CD1c-positive myeloid dendritic cell (primary cell): ENCODE measurements around the gene MTR.

Experiments used
- DNase-seq: peaks from one replicate; pipeline ENCODE4 v3.0.0-alpha.2; 2016; ENCODE audit errors: extremely low spot score

The MTR gene

GRCh38 chr1:236952246-236953003 lies 157.3 kb downstream of the MTR start:
- DNase-seq, result no peak

DNA sequence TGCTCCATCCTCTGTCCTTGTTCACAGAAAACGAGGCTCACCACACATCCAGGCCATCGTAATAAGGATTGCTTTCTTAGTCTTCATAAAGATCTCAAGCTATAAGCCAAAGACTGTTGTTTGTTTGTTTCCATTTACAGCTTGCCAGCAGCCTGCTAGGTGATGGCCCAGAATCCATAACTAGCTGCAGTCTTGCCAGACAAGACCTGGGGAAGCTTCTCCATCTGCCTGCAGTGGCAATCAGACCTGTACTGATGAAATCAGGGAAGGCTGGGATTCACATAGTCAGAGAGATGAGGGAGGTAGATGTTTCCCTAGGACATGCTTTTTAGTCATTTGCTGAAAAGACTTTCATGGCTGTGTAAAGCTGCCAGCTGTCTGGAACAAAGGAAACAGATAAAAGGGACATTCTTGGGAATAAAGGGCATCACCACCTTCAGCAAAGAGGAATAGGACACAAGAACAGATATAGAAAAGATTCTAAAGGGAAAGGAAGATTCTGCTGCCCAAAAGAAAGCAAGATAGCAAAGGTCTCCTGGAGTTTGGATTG lies 158.1 kb downstream of the MTR start:
- no peak for DNase-seq
